K562 (cell line): ENCODE data around the gene KCNA2. TPM values are rescaled to one million over a fixed set of nuclear protein-coding genes. Genes with fewer than 3 reads are reported as not detected.

Experiments
- ATAC-seq: fragments of 200-7000 bp; cut with Tn5 transposase; 3 replicates; pipeline ENCODE4 v1.9.1; 2020; ENCODE audit warnings: moderate library complexity
- BruUV-seq: library from RNA; stranded (reverse); fragments of 400-500 nt; replicated peaks from 2 replicates; lab custom pipeline; 2021; lab: Mats Ljungman, UMichigan
- CTCF ChIA-PET: fragments of 300-600 bp; formaldehyde crosslinking; extraction: SDS; loops from one replicate; lab custom pipeline; 2021; ENCODE audit warnings: low intra/inter-chr PET ratio; lab: Yijun Ruan, JAX
- POLR2A ChIA-PET: fragments of 300-600, 350-650 bp; sonication (Branson Sonifier 250); formaldehyde crosslinking; extraction: SDS; loops from one replicate; lab custom pipeline; 2021; ENCODE audit warnings: antibody characterized with exemption, inconsistent platforms; lab: Yijun Ruan, JAX
- DNase-seq, 4 experiments: peaks; one replicate each; pipeline versions ENCODE4 v3.0.0 to v3.0.0-alpha.2; 2011 to 2018; ENCODE audit warnings: low spot score in 3 of 4, mixed read lengths in 3 of 4; ENCODE audit errors: extremely low read depth in 1 of 4
- FAIRE-seq: peaks from 2 replicates; lab custom pipeline; 2011; peaks lifted over from hg19 to GRCh38; lab: Jason Lieb, UNC
- H2AFZ ChIP-seq: 2 replicates; pipeline ENCODE4 v1.6.0; 2011; ENCODE audit warnings: low read depth, low read length, control low read depth, inconsistent platforms
- H3K27ac ChIP-seq: fragments of 200-600 bp; 3 replicates; pipeline ENCODE4 v1.8.0; 2011; ENCODE audit warnings: low read depth, mild to moderate bottlenecking, control low read depth, inconsistent platforms, low read length, moderate library complexity, mixed read lengths; ENCODE audit errors: extremely low read depth
- H3K27me3 ChIP-seq, 2 experiments: fragments of 300-600 bp in 1 of 2; 2 replicates in 1 of 2; 3 replicates in 1 of 2; pipeline versions ENCODE4 v1.6.0 to v1.8.0; 2011; ENCODE audit warnings: inconsistent platforms in 2 of 2, low read length in 2 of 2, mild to moderate bottlenecking in 1 of 2, mixed read lengths in 1 of 2, moderate library complexity in 1 of 2; ENCODE audit not compliant: control insufficient read depth in 2 of 2, insufficient read depth in 2 of 2
- H3K36me3 ChIP-seq: fragments of 300-600 bp; 3 replicates; pipeline ENCODE4 v1.8.0; 2011; ENCODE audit warnings: mild to moderate bottlenecking, low read length, inconsistent platforms; ENCODE audit not compliant: control insufficient read depth, insufficient read depth
- H3K4me1 ChIP-seq, 2 experiments: fragments of 200-600 bp in 1 of 2; replicated peaks in 1 of 2; 2 replicates in 1 of 2; 3 replicates in 1 of 2; pipeline versions ENCODE4 v1.5.1 to v1.8.0; 2011; ENCODE audit warnings: inconsistent platforms in 2 of 2, low read length in 2 of 2, mild to moderate bottlenecking in 1 of 2, mixed read lengths in 1 of 2, moderate library complexity in 1 of 2; ENCODE audit not compliant: control insufficient read depth in 2 of 2, insufficient read depth in 2 of 2
- H3K4me2 ChIP-seq: 2 replicates; pipeline ENCODE4 v1.6.1; 2011; ENCODE audit warnings: low read length, control low read depth, inconsistent platforms, mixed read lengths; ENCODE audit not compliant: insufficient read depth
- H3K4me3 ChIP-seq: fragments of 200-600 bp; sonication (generic), shearing (Covaris generic); 2 replicates; pipeline ENCODE4 v1.5.1; 2016; ENCODE audit warnings: control low read depth, inconsistent platforms
- H3K79me2 ChIP-seq: fragments of 200-600 bp; 3 replicates; pipeline ENCODE4 v1.8.0; 2011; ENCODE audit warnings: low read length, inconsistent platforms; ENCODE audit not compliant: control insufficient read depth, insufficient read depth
- H3K9ac ChIP-seq, 2 experiments: 2 replicates each; pipeline versions ENCODE4 v1.6.0 to v1.6.1; 2011; ENCODE audit warnings: low read depth in 2 of 2, low read length in 2 of 2, control low read depth in 1 of 2, inconsistent platforms in 1 of 2, mild to moderate bottlenecking in 1 of 2, mixed read lengths in 1 of 2; ENCODE audit not compliant: insufficient read depth in 1 of 2
- H3K9me1 ChIP-seq: one replicate; pipeline ENCODE4 v1.6.0; 2011; ENCODE audit warnings: inconsistent platforms, mild to moderate bottlenecking, low read length, moderate library complexity; ENCODE audit not compliant: control insufficient read depth, insufficient read depth
- H3K9me3 ChIP-seq: replicated peaks from 2 replicates; pipeline ENCODE4 v1.5.1; 2011; ENCODE audit warnings: low read depth, low read length, inconsistent platforms; ENCODE audit not compliant: control insufficient read depth, insufficient read depth
- H4K20me1 ChIP-seq: replicated peaks from 2 replicates; pipeline ENCODE4 v1.6.1; 2011; ENCODE audit warnings: low read length, inconsistent platforms, mixed read lengths; ENCODE audit not compliant: control insufficient read depth, insufficient read depth
- CBX3 ChIP-seq, 2 experiments: IDR thresholded peaks; 1 replicate in 1 of 2; 2 replicates in 1 of 2; pipeline ENCODE4 v1.6.1; 2012; ENCODE audit warnings: inconsistent platforms in 2 of 2, low read length in 2 of 2, borderline replicate concordance in 1 of 2, control low read depth in 1 of 2
- CHD2 ChIP-seq: IDR thresholded peaks from 2 replicates; pipeline ENCODE4 v1.6.1; 2011; ENCODE audit warnings: low read depth, low read length
- MCM2 ChIP-seq: fragments of 450-650 bp; IDR thresholded peaks from 2 replicates; pipeline ENCODE4 v1.6.1; 2017; ENCODE audit warnings: low read depth, mild to moderate bottlenecking
- NELFE ChIP-seq: IDR thresholded peaks from 2 replicates; pipeline ENCODE4 v1.6.1; 2011; ENCODE audit warnings: mild to moderate bottlenecking; ENCODE audit not compliant: insufficient read depth, insufficient read length
- NFIC ChIP-seq: fragments of 450-650 bp; IDR thresholded peaks from 2 replicates; pipeline ENCODE4 v1.6.1; 2017; ENCODE audit warnings: mild to moderate bottlenecking, inconsistent platforms
- OTX1 ChIP-seq: fragments of 450-650 bp; formaldehyde crosslinking; IDR thresholded peaks from 2 replicates; pipeline ENCODE4 v1.4.0; 2022; ENCODE audit warnings: mild to moderate bottlenecking
- SMARCC2 ChIP-seq: fragments of 450-650 bp; IDR thresholded peaks from 2 replicates; pipeline ENCODE4 v1.6.1; 2017; ENCODE audit warnings: antibody characterized with exemption, moderate library complexity, mild to moderate bottlenecking, low read depth
- SRSF9 ChIP-seq: fragments of 200-400 bp; formaldehyde crosslinking; IDR thresholded peaks from 2 replicates; pipeline ENCODE4 v1.6.1; 2017; ENCODE audit warnings: low read depth, low read length, borderline replicate concordance
- STAG1 ChIP-seq: sonication (generic); formaldehyde crosslinking; IDR thresholded peaks from 2 replicates; pipeline ENCODE4 v1.5.0; 2020; ENCODE audit warnings: missing genetic modification reagents, borderline replicate concordance
- TARDBP ChIP-seq: fragments of 450-650 bp; IDR thresholded peaks from 2 replicates; pipeline ENCODE4 v1.6.1; 2016
- TOE1 ChIP-seq, 2 experiments: fragments of 450-650 bp in 1 of 2; sonication (generic) in 1 of 2; formaldehyde crosslinking in 1 of 2; IDR thresholded peaks; 2 replicates each; pipeline versions ENCODE4 v1.7.1 to v1.8.0; 2016 to 2022; ENCODE audit warnings: borderline replicate concordance in 2 of 2, mild to moderate bottlenecking in 2 of 2, antibody characterized with exemption in 1 of 2, inconsistent platforms in 1 of 2, low read depth in 1 of 2, missing genetic modification reagents in 1 of 2, moderate library complexity in 1 of 2
- ZEB2 ChIP-seq: fragments of 450-650 bp; IDR thresholded peaks from 2 replicates; pipeline ENCODE4 v1.6.1; 2016
- ZNF311 ChIP-seq: fragments of 250-450 bp; sonication (Bioruptor Pico); IDR thresholded peaks from 2 replicates; pipeline ENCODE4 v1.4.0; 2020; ENCODE audit warnings: mild to moderate bottlenecking, moderate library complexity
- ZNF76 ChIP-seq: fragments of 250-450 bp; sonication (Bioruptor Pico); IDR thresholded peaks from 2 replicates; pipeline ENCODE4 v1.4.0; 2020; ENCODE audit warnings: mild to moderate bottlenecking, moderate library complexity, borderline replicate concordance
- ZNF778 ChIP-seq: fragments of 450-650 bp; formaldehyde crosslinking; IDR thresholded peaks from 2 replicates; pipeline ENCODE4 v1.4.0; 2020; ENCODE audit warnings: mild to moderate bottlenecking, moderate library complexity
- whole genome bisulfite sequencing: fragments of 100-300 bp; shearing (Covaris generic); methylation state at CpG from one replicate; pipeline ENCODE4 v1.1.6; 2016; ENCODE audit warnings: low coverage, mixed read lengths; ENCODE audit not compliant: insufficient coverage; ENCODE audit errors: missing lambda C conversion rate; 5-methylcytosine and 5-hydroxymethylcytosine counted together
- in situ Hi-C: fragments of 300-500 bp; cut with MboI; formaldehyde crosslinking; loops from 4 replicates; pipeline ENCODE4 v1.15.0; 2018; ENCODE audit warnings: inconsistent platforms, mixed read lengths
- intact Hi-C: fragments of 100-400 bp; cut with micrococcal nuclease; formaldehyde crosslinking; loops from 2 replicates; pipeline ENCODE4 v1.14.2; 2022
- polyA plus RNA-seq, 8 experiments: library from polyadenylated mRNA; depleted of rRNA in 4 of 8; stranded (reverse) in 5 of 8; unstranded in 3 of 8; fragments of >200 nt; fragmentation: Nextera tagmentation in 2 of 8; fragmentation: Illumina TruSeq in 1 of 8; extraction: Ambion mirVana in 2 of 8; extraction: Trizol in 1 of 8; gene quantifications; 2 replicates each; pipeline versions ENCODE4 v1.2.1 to v1.2.3, GENCODE V29; 2011 to 2014; ENCODE audit warnings: inconsistent platforms in 1 of 8, missing spikeins in 1 of 8
- total RNA-seq, 7 experiments: library from RNA; depleted of rRNA in 6 of 7; stranded (reverse); fragments of >200 nt in 6 of 7; fragmentation: Illumina TruSeq in 2 of 7; extraction: Trizol in 2 of 7; gene quantifications; 2 replicates each; pipeline versions ENCODE4 v1.2.1 to v1.2.3, GENCODE V29; 2011 to 2021; ENCODE audit warnings: low replicate concordance in 1 of 7
- TF ChIP-seq, protein P1 (sequence below), 2 experiments: fragments of 450-650 bp in 1 of 2; sonication (generic) in 1 of 2; formaldehyde crosslinking in 1 of 2; IDR thresholded peaks in 1 of 2; conservative IDR thresholded peaks in 1 of 2; 2 replicates each; pipeline versions ENCODE4 v1.6.1 to v1.8.1; 2016 to 2023; ENCODE audit warnings: mild to moderate bottlenecking in 2 of 2, moderate library complexity in 2 of 2, inconsistent platforms in 1 of 2, missing genetic modification reagents in 1 of 2
- TF ChIP-seq, protein P2 (sequence below): fragments of 450-650 bp; IDR thresholded peaks from 2 replicates; pipeline ENCODE4 v1.6.1; 2018; ENCODE audit warnings: mild to moderate bottlenecking, low read depth; ENCODE audit not compliant: partially characterized antibody
- TF ChIP-seq, protein P3 (sequence below): fragments of 450-650 bp; formaldehyde crosslinking; IDR thresholded peaks from 2 replicates; pipeline ENCODE4 v1.4.0; 2022; ENCODE audit warnings: missing genetic modification characterization

KCNA2 gene
- total and polyA plus RNA-seq, 9 of the 15 experiments (the other 6 are each of a cell fraction or from before 2014, with no cell fraction given), result not detected

DNA sequence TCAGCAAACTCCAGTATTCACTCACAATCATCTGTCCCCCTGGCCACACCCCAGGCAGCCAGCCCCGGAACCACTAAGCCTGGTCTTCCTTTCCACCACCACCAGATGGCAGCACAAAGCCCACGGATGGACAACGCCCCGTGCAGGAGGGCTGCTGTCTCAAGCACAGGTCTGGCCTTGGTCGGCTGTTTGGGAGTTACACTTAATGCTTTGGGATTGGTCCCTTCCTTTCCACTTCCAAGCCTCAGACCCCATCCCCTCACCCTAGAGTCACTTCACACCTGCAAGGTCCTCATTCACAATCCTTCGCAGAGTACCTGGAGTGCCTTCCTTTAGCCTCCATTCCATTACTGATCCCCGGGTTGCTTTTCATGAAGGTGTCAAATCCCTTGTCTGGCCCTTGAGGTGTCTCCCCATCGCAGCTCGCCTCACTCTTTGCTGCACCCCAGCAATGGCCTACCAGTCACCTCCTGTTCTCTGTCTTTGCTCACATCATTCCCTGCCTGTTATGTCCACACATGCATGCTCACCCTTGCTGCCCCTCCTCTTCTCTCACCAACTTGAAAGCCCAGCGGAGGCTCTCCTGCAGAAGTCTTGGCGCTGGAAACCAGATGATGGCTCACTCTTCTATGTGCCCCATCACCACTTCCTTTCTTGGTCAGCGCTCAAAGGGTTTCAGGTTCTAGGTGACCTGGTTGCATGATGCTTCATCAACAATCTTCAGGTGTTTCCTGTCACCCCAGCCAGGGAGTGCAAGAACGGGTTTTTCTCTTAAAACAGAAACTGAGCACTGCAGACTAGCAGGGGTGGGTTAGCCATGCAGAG lies 24.9 kb upstream of the KCNA2 start:
- in situ Hi-C loops (no loop called here), intact Hi-C loops (loop anchor here (1.0 to 2.0 kb wide), 3 partner anchors 135 to 362 kb away; no protein-coding TSS in a partner anchor)
- H3K36me3 ChIP-seq, result no peaks in the 10 kb centered on the region
- peak; percentile 100 for ATAC-seq
- H3K9me1 ChIP-seq, result no peaks in the 10 kb centered on the region
- no peak overlapping the region for H3K27ac ChIP-seq
- H3K27me3 ChIP-seq, result peaks cover 0 to 18% of the 10 kb centered on the region in 2 experiments; a peak in 2 of 5 replicates
- no peaks in the 10 kb centered on the region for H3K4me1 ChIP-seq
- 1% methylated on average over 13 of the region's 13 CpGs for WGBS
- no peaks in the 10 kb centered on the region for H3K79me2 ChIP-seq
- BruUV-seq, result no TSS peak
- peaks cover 5% of the 10 kb centered on the region; the same call in 1 of the 2 replicates for H4K20me1 ChIP-seq
- no peak overlapping the region for H3K9ac ChIP-seq
- H2AFZ ChIP-seq, result no peak overlapping the region
- POLR2A ChIA-PET, result no interaction called here
- DNase-seq, result peak; percentile 82 to 87 (median 84)
- no peak overlapping the region for H3K4me3 ChIP-seq
- no peak overlapping the region for H3K4me2 ChIP-seq
- CTCF ChIA-PET, result interaction anchor here (0.7 to 2.1 kb wide), 8 partner anchors 15 to 1140 kb away, joined by 3 to 17 read pairs (median 4); no protein-coding TSS in a partner anchor
- H3K9me3 ChIP-seq, result no peaks in the 10 kb centered on the region
- peak; percentile 85 for FAIRE-seq
- TF ChIP-seq STAG1, result peak; percentile 55; the same call in 1 of the 2 replicates
- TF ChIP-seq TARDBP, result no peak
- no peak for TF ChIP-seq ZEB2
- TF ChIP-seq ZNF76 (CRISPR knock-in tag), result no peak
- TF ChIP-seq TOE1 (IDR thresholded peaks at IDR 0.05; ENCODE audit: borderline replicate concordance), result no peak
- no peak for TF ChIP-seq TOE1 (CRISPR knock-in tag; IDR thresholded peaks at IDR 0.05; ENCODE audit: borderline replicate concordance, low read depth)
- TF ChIP-seq SMARCC2, result no peak
- TF ChIP-seq, protein P1, sequence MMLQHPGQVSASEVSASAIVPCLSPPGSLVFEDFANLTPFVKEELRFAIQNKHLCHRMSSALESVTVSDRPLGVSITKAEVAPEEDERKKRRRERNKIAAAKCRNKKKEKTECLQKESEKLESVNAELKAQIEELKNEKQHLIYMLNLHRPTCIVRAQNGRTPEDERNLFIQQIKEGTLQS (IDR thresholded peaks at IDR 0.05), result no peak
- TF ChIP-seq, protein P1 (CRISPR knock-in tag; conservative IDR thresholded peaks at IDR 0.05), result no peak
- 0 out of 2 replicates have a peak, but pooled peaks have one; percentile 12 for TF ChIP-seq OTX1
- TF ChIP-seq MCM2, result no peak
- no peak for TF ChIP-seq ZNF311 (CRISPR knock-in tag)
- TF ChIP-seq NELFE, result no peak
- TF ChIP-seq SRSF9, result no peak
- no peak for TF ChIP-seq CBX3 (IDR thresholded peaks at IDR 0.05; ENCODE audit: borderline replicate concordance in 1 of 2, low read length in 2 of 2)
- no peak for TF ChIP-seq CHD2
- TF ChIP-seq, protein P2, sequence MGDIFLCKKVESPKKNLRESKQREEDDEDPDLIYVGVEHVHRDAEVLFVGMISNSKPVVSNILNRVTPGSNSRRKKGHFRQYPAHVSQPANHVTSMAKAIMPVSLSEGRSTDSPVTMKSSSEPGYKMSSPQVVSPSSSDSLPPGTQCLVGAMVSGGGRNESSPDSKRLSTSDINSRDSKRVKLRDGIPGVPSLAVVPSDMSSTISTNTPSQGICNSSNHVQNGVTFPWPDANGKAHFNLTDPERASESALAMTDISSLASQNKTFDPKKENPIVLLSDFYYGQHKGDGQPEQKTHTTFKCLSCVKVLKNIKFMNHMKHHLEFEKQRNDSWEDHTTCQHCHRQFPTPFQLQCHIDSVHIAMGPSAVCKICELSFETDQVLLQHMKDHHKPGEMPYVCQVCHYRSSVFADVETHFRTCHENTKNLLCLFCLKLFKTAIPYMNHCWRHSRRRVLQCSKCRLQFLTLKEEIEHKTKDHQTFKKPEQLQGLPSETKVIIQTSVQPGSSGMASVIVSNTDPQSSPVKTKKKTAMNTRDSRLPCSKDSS, result no peak
- no peak for TF ChIP-seq ZNF778
- peak; percentile 42; the same call in 1 of the 2 replicates for TF ChIP-seq NFIC
- TF ChIP-seq, protein P3, sequence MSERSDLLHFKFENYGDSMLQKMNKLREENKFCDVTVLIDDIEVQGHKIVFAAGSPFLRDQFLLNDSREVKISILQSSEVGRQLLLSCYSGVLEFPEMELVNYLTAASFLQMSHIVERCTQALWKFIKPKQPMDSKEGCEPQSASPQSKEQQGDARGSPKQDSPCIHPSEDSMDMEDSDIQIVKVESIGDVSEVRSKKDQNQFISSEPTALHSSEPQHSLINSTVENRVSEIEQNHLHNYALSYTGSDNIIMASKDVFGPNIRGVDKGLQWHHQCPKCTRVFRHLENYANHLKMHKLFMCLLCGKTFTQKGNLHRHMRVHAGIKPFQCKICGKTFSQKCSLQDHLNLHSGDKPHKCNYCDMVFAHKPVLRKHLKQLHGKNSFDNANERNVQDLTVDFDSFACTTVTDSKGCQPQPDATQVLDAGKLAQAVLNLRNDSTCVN (CRISPR knock-in tag), result no peak
